NCI-H82 treated with DMSO at 0.1 percent for 48 hours (cell line): ENCODE measurements around the gene DNAH6.
"Not testable (repeated sequence)": the region's sequence is repeated elsewhere in the genome, so short reads cannot be mapped to it uniquely, and the experiment has no call there.

Source experiments
- DNase-seq: peaks from one replicate; lab custom pipeline; 2025; ENCODE audit not compliant: unreplicated experiment; lab: John Stamatoyannopoulos, UW

DNAH6 gene

DNA sequence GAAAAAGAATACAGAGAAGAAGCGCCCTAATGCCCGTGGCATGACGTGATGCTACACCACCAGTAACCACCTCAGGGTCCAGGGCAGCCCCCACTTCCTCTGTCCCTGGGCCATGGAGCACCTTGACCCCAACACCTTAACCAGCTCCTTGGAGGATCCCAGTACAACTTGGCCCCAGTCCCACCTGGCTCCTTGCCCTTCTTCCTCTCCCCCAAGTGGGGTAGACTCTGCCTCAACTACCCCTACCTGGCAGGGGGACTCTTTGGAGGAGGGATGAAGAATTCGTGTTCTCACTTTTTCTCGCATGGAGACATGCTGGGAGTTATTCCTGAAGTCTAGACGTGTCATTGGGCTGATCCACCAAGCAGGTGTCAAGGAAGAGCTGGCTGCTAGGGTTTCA lies 345.7 kb downstream of the DNAH6 start:
- no peak for DNase-seq

DNA sequence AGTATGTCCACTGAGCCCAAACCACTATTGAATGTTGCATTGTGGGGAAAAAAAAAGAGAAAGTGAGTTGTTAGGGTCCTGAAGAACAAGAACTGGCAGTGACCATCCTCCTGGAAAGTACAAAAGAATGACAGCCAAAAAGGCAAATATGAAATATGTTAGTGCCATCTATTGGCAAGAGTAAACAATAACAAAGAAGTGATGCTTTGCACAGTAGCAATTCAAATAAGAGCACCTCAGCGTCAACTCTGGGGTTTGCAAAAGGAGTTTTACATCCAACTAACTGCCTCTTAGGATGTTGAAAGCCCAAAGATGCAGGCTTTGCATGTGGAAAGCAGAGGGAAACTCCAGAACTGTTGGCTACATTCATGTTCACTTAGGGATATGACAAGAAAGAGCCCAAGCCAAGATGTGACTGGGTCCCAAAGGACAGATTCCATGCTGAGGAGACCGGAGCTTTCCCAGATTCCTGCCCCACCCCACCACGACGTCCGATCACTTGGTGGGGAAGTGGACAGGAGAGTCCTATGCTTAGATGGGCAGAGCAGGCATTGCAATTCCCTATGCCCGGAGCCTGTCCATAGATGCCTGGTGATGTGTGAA lies 349.0 kb downstream of the DNAH6 start:
- DNase-seq, result no peak

DNA sequence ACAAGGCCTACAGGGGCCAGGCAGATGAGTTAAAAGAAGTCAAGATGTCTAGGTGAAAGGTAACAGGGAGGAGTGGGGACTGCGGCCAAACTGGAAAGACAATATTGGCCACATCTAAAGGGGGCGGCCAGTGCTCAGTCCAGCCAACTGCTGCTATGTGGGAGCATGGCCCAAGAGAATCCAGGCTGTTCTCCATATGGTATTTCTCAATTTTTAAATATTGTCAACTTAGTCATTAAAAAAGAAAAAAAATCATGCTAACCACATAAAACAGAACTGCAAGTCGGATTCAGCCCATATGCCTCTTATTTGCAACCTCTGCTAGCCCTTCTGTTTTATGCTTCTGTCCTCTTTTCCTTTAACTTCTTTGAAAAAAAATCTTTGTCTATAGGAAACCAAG lies 349.8 kb downstream of the DNAH6 start:
- DNase-seq, result no peak

DNA sequence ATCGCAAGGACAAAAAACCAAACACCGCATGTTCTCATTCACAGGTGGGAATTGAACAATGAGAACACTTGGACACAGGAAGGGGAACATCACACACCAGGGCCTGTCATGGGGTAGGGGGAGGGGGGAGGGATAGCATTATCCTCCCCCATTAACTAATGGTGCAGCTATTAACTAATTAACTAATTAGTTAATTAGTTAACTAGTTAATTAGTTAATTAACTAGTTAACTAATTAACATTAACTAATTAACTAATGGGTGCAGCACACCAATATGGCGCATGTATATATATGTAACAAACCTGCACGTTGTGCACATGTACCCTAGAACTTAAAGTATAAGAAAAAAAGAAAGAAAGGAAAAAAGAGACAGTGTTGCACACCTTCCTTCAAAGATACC lies 352.0 kb downstream of the DNAH6 start:
- DNase-seq, result not testable (repeated sequence)
